GM23338 (cell line): ENCODE results near the gene PRODH2. TPM values are rescaled to one million over a fixed set of nuclear protein-coding genes. Genes with fewer than 3 reads are reported as not detected.

Experiments used
- ATAC-seq: fragments of 200-7000 bp; cut with Tn5 transposase; 3 replicates; pipeline ENCODE4 v1.9.1; 2020
- DNase-seq: peaks from one replicate; pipeline ENCODE4 v3.0.0-alpha.2; 2015; ENCODE audit warnings: low spot score
- H2AFZ ChIP-seq: fragments of 200-600 bp; sonication (generic); 2 replicates; pipeline ENCODE4 v1.8.0; 2016; ENCODE audit warnings: antibody characterized with exemption, mild to moderate bottlenecking, moderate library complexity
- H3F3A ChIP-seq: fragments of 200-600 bp; sonication (generic); replicated peaks from 2 replicates; pipeline ENCODE4 v1.8.0; 2017; ENCODE audit warnings: antibody characterized with exemption, mixed run types, low read depth
- H3K27ac ChIP-seq: fragments of 200-600 bp; sonication (generic); 2 replicates; pipeline ENCODE4 v1.6.1; 2016; ENCODE audit warnings: low read depth
- H3K27me3 ChIP-seq: fragments of 200-600 bp; sonication (generic); 2 replicates; pipeline ENCODE4 v1.8.0; 2016; ENCODE audit warnings: mild to moderate bottlenecking, mixed run types, moderate library complexity; ENCODE audit not compliant: insufficient read depth
- H3K36me3 ChIP-seq: fragments of 200-600 bp; sonication (generic); 2 replicates; pipeline ENCODE4 v1.8.0; 2016; ENCODE audit warnings: mild to moderate bottlenecking; ENCODE audit not compliant: insufficient read depth
- H3K4me1 ChIP-seq: fragments of 200-600 bp; sonication (generic); 2 replicates; pipeline ENCODE4 v1.8.0; 2016; ENCODE audit warnings: mild to moderate bottlenecking, moderate library complexity; ENCODE audit not compliant: insufficient read depth
- H3K4me2 ChIP-seq: fragments of 200-600 bp; sonication (generic); 2 replicates; pipeline ENCODE4 v1.7.1; 2017; ENCODE audit warnings: mixed run types
- H3K4me3 ChIP-seq: fragments of 200-600 bp; sonication (generic); 2 replicates; pipeline ENCODE4 v1.6.1; 2016; ENCODE audit warnings: mixed run types
- H3K79me2 ChIP-seq: fragments of 200-600 bp; sonication (generic); replicated peaks from 2 replicates; pipeline ENCODE4 v1.8.0; 2017; ENCODE audit warnings: mild to moderate bottlenecking; ENCODE audit not compliant: insufficient read depth
- H3K9me2 ChIP-seq: fragments of 200-600 bp; sonication (generic); 2 replicates; pipeline ENCODE4 v1.8.0; 2017; ENCODE audit not compliant: insufficient read depth
- H4K20me1 ChIP-seq: fragments of 200-600 bp; sonication (generic); replicated peaks from 2 replicates; pipeline ENCODE4 v1.8.0; 2017; ENCODE audit warnings: mild to moderate bottlenecking; ENCODE audit not compliant: insufficient read depth
- H3K27ac Mint-ChIP-seq: 2 replicates; pipeline ENCODE4 v1.8.0; 2020; ENCODE audit warnings: inconsistent platforms, mild to moderate bottlenecking, moderate library complexity, mixed read lengths
- H3K27me3 Mint-ChIP-seq: 3 replicates; pipeline ENCODE4 v1.8.0; 2022; ENCODE audit warnings: low read depth, mild to moderate bottlenecking, moderate library complexity, mixed read lengths, inconsistent platforms; ENCODE audit not compliant: insufficient read depth, poor library complexity
- H3K36me3 Mint-ChIP-seq: 3 replicates; pipeline ENCODE4 v1.8.0; 2021; ENCODE audit warnings: low read depth, mild to moderate bottlenecking, inconsistent platforms, moderate library complexity, mixed read lengths
- H3K4me1 Mint-ChIP-seq: 3 replicates; pipeline ENCODE4 v1.8.0; 2020; ENCODE audit warnings: mild to moderate bottlenecking, inconsistent platforms, mixed read lengths
- H3K4me3 Mint-ChIP-seq: 3 replicates; pipeline ENCODE4 v1.8.0; 2021; ENCODE audit warnings: moderate library complexity, mild to moderate bottlenecking, inconsistent platforms, mixed read lengths
- H3K9me3 Mint-ChIP-seq: 3 replicates; pipeline ENCODE4 v1.8.0; 2020; ENCODE audit warnings: moderate library complexity, mild to moderate bottlenecking, inconsistent platforms, mixed read lengths
- CREB1 ChIP-seq: fragments of 250-450 bp; sonication (Bioruptor Pico); IDR thresholded peaks from 2 replicates; pipeline ENCODE4 v1.5.0; 2020; ENCODE audit warnings: low read depth, mild to moderate bottlenecking, moderate library complexity
- CTCF ChIP-seq, 2 experiments: fragments of 200-600 bp in 1 of 2; sonication (generic) in 1 of 2; conservative IDR thresholded peaks; 2 replicates each; pipeline versions ENCODE4 v1.5.1 to v1.6.1; 2016 to 2017; ENCODE audit warnings: antibody characterized with exemption in 2 of 2, low read depth in 2 of 2, mild to moderate bottlenecking in 2 of 2, moderate library complexity in 1 of 2
- EZH2phosphoT487 ChIP-seq: fragments of 200-600 bp; sonication (generic); IDR thresholded peaks from one replicate; pipeline ENCODE4 v1.8.1; 2018; ENCODE audit warnings: antibody characterized with exemption; ENCODE audit not compliant: unreplicated experiment
- JUNB ChIP-seq: IDR thresholded peaks from one replicate; pipeline ENCODE4 v1.6.1; 2016; ENCODE audit warnings: antibody characterized with exemption; ENCODE audit not compliant: unreplicated experiment
- NANOG ChIP-seq: IDR thresholded peaks from 2 replicates; pipeline ENCODE4 v1.6.1; 2016; ENCODE audit warnings: antibody characterized with exemption, borderline replicate concordance
- ZNF331 ChIP-seq: fragments of 250-450 bp; sonication (Bioruptor Pico); IDR thresholded peaks from 2 replicates; pipeline ENCODE4 v1.5.0; 2020; ENCODE audit warnings: low read depth, mild to moderate bottlenecking, moderate library complexity
- polyA plus RNA-seq: library from polyadenylated mRNA; unstranded; fragments of >200 nt; fragmentation: Nextera tagmentation; extraction: Ambion mirVana; gene quantifications from 2 replicates; pipeline ENCODE4 v1.2.1, GENCODE V29; 2016
- total RNA-seq: library from RNA; depleted of rRNA; stranded (reverse); fragments of >200 nt; shearing (Covaris generic); gene quantifications from 2 replicates; pipeline ENCODE4 v1.2.3, GENCODE V29; 2014
- TF ChIP-seq, protein P1 (sequence below): IDR thresholded peaks from 2 replicates; pipeline ENCODE4 v1.6.1; 2016; ENCODE audit warnings: antibody characterized with exemption
- TF ChIP-seq, protein P2 (sequence below): IDR thresholded peaks from one replicate; pipeline ENCODE4 v1.6.1; 2018; ENCODE audit warnings: antibody characterized with exemption; ENCODE audit not compliant: unreplicated experiment

The PRODH2 gene
- total and polyA plus RNA-seq, 2 experiments from 2014 or later = not detected

- TF ChIP-seq CTCF (conservative IDR thresholded peaks at IDR 0.05; ENCODE audit: low read depth in 2 of 2) (no peak), EZH2phosphoT487 (no peak), JUNB (no peak)
- TF ChIP-seq, protein P1, sequence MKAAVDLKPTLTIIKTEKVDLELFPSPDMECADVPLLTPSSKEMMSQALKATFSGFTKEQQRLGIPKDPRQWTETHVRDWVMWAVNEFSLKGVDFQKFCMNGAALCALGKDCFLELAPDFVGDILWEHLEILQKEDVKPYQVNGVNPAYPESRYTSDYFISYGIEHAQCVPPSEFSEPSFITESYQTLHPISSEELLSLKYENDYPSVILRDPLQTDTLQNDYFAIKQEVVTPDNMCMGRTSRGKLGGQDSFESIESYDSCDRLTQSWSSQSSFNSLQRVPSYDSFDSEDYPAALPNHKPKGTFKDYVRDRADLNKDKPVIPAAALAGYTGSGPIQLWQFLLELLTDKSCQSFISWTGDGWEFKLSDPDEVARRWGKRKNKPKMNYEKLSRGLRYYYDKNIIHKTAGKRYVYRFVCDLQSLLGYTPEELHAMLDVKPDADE = no peak
- TF ChIP-seq, protein P2, sequence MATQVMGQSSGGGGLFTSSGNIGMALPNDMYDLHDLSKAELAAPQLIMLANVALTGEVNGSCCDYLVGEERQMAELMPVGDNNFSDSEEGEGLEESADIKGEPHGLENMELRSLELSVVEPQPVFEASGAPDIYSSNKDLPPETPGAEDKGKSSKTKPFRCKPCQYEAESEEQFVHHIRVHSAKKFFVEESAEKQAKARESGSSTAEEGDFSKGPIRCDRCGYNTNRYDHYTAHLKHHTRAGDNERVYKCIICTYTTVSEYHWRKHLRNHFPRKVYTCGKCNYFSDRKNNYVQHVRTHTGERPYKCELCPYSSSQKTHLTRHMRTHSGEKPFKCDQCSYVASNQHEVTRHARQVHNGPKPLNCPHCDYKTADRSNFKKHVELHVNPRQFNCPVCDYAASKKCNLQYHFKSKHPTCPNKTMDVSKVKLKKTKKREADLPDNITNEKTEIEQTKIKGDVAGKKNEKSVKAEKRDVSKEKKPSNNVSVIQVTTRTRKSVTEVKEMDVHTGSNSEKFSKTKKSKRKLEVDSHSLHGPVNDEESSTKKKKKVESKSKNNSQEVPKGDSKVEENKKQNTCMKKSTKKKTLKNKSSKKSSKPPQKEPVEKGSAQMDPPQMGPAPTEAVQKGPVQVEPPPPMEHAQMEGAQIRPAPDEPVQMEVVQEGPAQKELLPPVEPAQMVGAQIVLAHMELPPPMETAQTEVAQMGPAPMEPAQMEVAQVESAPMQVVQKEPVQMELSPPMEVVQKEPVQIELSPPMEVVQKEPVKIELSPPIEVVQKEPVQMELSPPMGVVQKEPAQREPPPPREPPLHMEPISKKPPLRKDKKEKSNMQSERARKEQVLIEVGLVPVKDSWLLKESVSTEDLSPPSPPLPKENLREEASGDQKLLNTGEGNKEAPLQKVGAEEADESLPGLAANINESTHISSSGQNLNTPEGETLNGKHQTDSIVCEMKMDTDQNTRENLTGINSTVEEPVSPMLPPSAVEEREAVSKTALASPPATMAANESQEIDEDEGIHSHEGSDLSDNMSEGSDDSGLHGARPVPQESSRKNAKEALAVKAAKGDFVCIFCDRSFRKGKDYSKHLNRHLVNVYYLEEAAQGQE = no peak
These were observed 4.2 kb upstream of the PRODH2 start (continued) for GRCh38 chr19:35816846-35817245.

- no peak overlapping the region for H3K4me2 ChIP-seq
These were observed 3.6 kb upstream of the PRODH2 start for GRCh38 chr19:35816262-35816661.

More at GRCh38 chr19:35816262-35816661, 3.6 kb upstream of the PRODH2 start:
- Mint-ChIP-seq H3K4me3 (no peak overlapping the region), H3K4me1 (peaks cover 9% of the 10 kb centered on the region), H3K9me3 (no peaks in the 10 kb centered on the region; the same call in 2 of the 3 replicates), H3K27me3 (peaks cover 9% of the 10 kb centered on the region), H3K27ac (peak overlapping the region; percentile 53; the same call in 1 of the 2 replicates), H3K36me3 (no peaks in the 10 kb centered on the region)
- peak overlapping the region; percentile 8; the same call in 1 of the 2 replicates for H3K27ac ChIP-seq
- H3K4me3 ChIP-seq = no peak overlapping the region
- no peaks in the 10 kb centered on the region for H3K9me2 ChIP-seq
- TF ChIP-seq ZNF331 (CRISPR knock-in tag) (no peak), NANOG (no peak), CREB1 (CRISPR knock-in tag) (no peak)
- TF ChIP-seq, protein P1 = peak; percentile 30; the same call in 1 of the 2 replicates
- H3F3A ChIP-seq = peaks cover 4% of the 10 kb centered on the region; the same call in 1 of the 2 replicates
- no peaks in the 10 kb centered on the region for H4K20me1 ChIP-seq
- no peak overlapping the region for H2AFZ ChIP-seq
- H3K27me3 ChIP-seq = no peaks in the 10 kb centered on the region
- H3K4me1 ChIP-seq = 0 out of 2 replicates have a peak, but pooled peaks cover 4% of the 10 kb centered on the region
- ATAC-seq = peak; percentile 53
- DNase-seq = peak; percentile 77
- no peaks in the 10 kb centered on the region for H3K36me3 ChIP-seq
- no peaks in the 10 kb centered on the region for H3K79me2 ChIP-seq
